ENCODE measurements around the gene C11orf52.

C11orf52 gene

GRCh38 chr11:111918390-111919256 is at the start of gene C11orf52:
Gene C11orf52, plus strand, starts transcription at chr11:111918913. Its CDS starts 60 bp downstream, at chr11:111918973.
- peak; percentile 34 for DNase-seq (ENCODE audit: low read depth)
- TF ChIP-seq, protein P1, sequence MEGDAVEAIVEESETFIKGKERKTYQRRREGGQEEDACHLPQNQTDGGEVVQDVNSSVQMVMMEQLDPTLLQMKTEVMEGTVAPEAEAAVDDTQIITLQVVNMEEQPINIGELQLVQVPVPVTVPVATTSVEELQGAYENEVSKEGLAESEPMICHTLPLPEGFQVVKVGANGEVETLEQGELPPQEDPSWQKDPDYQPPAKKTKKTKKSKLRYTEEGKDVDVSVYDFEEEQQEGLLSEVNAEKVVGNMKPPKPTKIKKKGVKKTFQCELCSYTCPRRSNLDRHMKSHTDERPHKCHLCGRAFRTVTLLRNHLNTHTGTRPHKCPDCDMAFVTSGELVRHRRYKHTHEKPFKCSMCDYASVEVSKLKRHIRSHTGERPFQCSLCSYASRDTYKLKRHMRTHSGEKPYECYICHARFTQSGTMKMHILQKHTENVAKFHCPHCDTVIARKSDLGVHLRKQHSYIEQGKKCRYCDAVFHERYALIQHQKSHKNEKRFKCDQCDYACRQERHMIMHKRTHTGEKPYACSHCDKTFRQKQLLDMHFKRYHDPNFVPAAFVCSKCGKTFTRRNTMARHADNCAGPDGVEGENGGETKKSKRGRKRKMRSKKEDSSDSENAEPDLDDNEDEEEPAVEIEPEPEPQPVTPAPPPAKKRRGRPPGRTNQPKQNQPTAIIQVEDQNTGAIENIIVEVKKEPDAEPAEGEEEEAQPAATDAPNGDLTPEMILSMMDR (IDR thresholded peaks at IDR 0.05; ENCODE audit: low read length, missing control alignments), result no peak

GRCh38 chr11:111870113-111870512 is 48.6 kb upstream of the C11orf52 start:
- TF ChIP-seq, protein P1 (IDR thresholded peaks at IDR 0.05; ENCODE audit: low read length, missing control alignments), result no peak
- DNase-seq (ENCODE audit: low read depth), result no peak
- no peak overlapping the region for H3K4me3 ChIP-seq (replicated peaks; ENCODE audit: low read depth, low read length)

More at GRCh38 chr11:111918390-111919256, at the start of gene C11orf52:
- H3K4me3 ChIP-seq (replicated peaks; ENCODE audit: low read depth, low read length), result no peak within 1 kb of the TSS

GRCh38 chr11:111870522-111870885 is 48.2 kb upstream of the C11orf52 start:
- TF ChIP-seq, protein P1 (IDR thresholded peaks at IDR 0.05; ENCODE audit: low read length, missing control alignments), result no peak
- DNase-seq (ENCODE audit: low read depth), result no peak
- H3K4me3 ChIP-seq (replicated peaks; ENCODE audit: low read depth, low read length), result peak overlapping the region; percentile 71

- peak; percentile 90 for DNase-seq (ENCODE audit: low read depth)
- TF ChIP-seq, protein P1 (IDR thresholded peaks at IDR 0.05; ENCODE audit: low read length, missing control alignments), result peak; percentile 43
- peak within 1 kb of the TSS; percentile 71 for H3K4me3 ChIP-seq (replicated peaks; ENCODE audit: low read depth, low read length)
Observed at GRCh38 chr11:111870886-111871692, 47.6 kb upstream of the C11orf52 start, which contains the start of gene ALG9. Gene ALG9, minus strand, starts transcription at chr11:111871581. Its CDS starts 99 bp downstream, at chr11:111871482.

DNA sequence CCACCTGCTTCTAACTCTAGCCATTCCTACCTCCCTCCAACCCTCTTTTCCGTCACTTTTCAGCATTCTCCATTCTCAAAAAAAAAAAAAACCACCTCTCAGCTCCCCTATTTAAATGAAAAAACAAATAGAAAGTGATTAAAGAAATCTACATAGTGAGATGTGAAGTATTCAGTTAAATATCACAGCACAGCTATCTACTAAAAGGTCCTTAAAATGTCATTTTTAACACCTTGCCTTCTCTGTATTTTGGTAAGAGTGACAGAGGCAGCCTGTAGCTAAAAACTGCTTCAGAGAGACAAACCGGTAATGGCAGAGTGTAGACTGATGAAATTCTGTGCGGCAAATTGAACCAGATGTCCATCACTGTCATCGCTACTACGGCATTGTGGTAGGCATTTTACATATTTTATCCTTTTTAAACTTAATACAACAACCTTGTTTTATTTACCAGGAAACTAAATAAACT is 47.0 kb upstream of the C11orf52 start:
- TF ChIP-seq, protein P1 (IDR thresholded peaks at IDR 0.05; ENCODE audit: low read length, missing control alignments), result no peak
- no peak for DNase-seq (ENCODE audit: low read depth)
- peak overlapping the region; percentile 71 for H3K4me3 ChIP-seq (replicated peaks; ENCODE audit: low read depth, low read length)

GRCh38 chr11:111878385-111878848 is 40.3 kb upstream of the C11orf52 start:
- H3K4me3 ChIP-seq (replicated peaks; ENCODE audit: low read depth, low read length), result peak overlapping the region; percentile 74
- TF ChIP-seq, protein P1 (IDR thresholded peaks at IDR 0.05; ENCODE audit: low read length, missing control alignments), result no peak
- DNase-seq (ENCODE audit: low read depth), result peak; percentile 42

All from fibroblast of pulmonary artery (primary cell).